Measurements from ENCODE around the gene PTDSS2. TPM values are rescaled to one million over a fixed set of nuclear protein-coding genes. Genes with fewer than 3 reads are reported as not detected.

The PTDSS2 gene
- total RNA-seq, 1 experiment from 2014 or later = 37.6 TPM

DNA sequence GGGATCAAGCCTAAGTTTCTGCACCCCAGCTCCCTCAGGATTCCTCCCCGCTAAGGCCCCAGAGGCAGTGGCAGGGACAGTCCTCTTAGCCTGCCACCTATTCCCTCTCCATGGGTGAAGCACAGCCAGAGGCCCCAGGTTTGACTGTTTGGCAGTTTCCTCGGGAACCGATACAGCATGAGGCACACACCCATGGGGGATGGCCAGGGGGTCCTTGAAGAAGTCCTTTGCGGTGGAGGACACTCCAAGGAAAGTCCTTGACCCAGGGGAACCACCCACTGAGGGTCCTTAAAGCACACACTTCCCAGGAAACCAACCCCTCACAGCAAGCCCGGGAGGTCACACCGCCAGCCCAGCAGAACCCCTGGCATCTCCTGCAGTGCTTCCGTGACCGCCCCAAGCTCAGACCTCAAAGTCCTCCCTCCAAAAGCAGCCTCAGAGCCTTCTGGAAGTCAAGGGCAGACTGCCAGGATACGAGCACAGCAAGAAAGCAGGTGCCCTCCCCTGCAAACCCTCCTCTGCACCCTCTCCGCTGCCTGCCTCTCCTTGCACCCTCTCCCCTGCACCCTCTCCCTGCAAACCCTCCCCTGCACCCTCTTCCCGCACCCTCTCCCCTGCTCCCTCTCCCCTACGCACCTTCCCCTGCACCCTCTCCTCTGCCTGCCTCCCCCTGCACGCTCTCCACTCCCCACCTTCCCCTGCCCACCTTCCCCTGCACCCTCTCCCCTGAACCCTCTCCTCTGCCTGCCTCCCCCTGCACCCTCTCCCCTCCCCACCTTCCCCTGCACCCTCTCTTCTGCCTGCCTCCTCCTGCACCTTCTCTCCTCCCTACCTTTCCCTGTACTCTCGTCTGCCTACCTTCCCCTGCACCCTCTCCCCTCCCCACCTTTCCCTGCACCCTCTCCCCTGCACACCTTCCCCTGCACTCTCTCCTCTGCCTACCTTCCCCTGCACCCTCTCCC, 36.7 kb upstream of the PTDSS2 start:
- DNase-seq (ENCODE audit: low spot score) = peak; percentile 23
- H3K4me1 ChIP-seq (ENCODE audit: insufficient read depth, low read length, poor library complexity, severe bottlenecking) = no peaks in the 10 kb centered on the region
- no peaks in the 10 kb centered on the region for H3K9me3 ChIP-seq (ENCODE audit: low read depth, low read length, poor library complexity, severe bottlenecking)
- H3K27ac ChIP-seq (ENCODE audit: low read depth, low read length, poor library complexity, severe bottlenecking) = no peak overlapping the region
- TF ChIP-seq EZH2 (IDR thresholded peaks at IDR 0.05; ENCODE audit: borderline replicate concordance, low read depth, low read length, poor library complexity, severe bottlenecking) = no peak
- TF ChIP-seq, protein P1, sequence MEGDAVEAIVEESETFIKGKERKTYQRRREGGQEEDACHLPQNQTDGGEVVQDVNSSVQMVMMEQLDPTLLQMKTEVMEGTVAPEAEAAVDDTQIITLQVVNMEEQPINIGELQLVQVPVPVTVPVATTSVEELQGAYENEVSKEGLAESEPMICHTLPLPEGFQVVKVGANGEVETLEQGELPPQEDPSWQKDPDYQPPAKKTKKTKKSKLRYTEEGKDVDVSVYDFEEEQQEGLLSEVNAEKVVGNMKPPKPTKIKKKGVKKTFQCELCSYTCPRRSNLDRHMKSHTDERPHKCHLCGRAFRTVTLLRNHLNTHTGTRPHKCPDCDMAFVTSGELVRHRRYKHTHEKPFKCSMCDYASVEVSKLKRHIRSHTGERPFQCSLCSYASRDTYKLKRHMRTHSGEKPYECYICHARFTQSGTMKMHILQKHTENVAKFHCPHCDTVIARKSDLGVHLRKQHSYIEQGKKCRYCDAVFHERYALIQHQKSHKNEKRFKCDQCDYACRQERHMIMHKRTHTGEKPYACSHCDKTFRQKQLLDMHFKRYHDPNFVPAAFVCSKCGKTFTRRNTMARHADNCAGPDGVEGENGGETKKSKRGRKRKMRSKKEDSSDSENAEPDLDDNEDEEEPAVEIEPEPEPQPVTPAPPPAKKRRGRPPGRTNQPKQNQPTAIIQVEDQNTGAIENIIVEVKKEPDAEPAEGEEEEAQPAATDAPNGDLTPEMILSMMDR (conservative IDR thresholded peaks at IDR 0.05; ENCODE audit: low read depth, low read length) = no peak
- peaks cover 33% of the 10 kb centered on the region for H3K27me3 ChIP-seq (replicated peaks; ENCODE audit: insufficient read depth, low read depth, low read length, poor library complexity)
- no peaks in the 10 kb centered on the region for H3K36me3 ChIP-seq (ENCODE audit: insufficient read depth, low read length, poor library complexity, severe bottlenecking)
- CTCF ChIA-PET = no interaction called here
- POLR2A ChIA-PET (ENCODE audit: low non-redundant PET) = no interaction called here
- H3K4me3 ChIP-seq (ENCODE audit: low read depth, low read length, poor library complexity, severe bottlenecking) = no peak overlapping the region
- no TSS peak for BruUV-seq (replicated peaks)
- intact Hi-C loops (cut with micrococcal nuclease; ENCODE audit: unreplicated experiment) = no loop called here

DNA sequence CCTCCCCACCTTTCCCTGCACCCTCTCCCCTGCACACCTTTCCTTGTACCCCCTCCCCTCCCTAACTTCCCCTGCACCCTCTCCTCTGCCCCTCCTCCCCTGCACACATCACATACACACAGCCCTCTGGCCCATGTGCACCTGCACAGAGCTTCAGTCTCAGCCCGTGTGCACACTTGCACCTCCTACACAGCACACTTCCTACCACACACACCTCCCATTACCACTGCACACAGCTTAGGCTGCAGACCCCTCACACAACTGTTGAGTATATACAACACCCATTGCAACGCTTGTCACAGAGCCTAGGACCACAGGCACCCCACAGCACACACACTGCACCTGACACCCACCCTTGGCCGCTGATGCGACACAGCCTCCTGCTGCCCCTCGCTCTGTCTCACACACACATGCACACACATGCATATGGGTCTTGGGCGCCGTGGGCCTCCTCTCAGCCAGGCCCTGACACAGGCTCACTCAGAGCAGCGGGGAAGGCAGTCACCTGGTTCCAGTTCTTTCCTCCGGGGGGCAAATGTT, 35.7 kb upstream of the PTDSS2 start:
- H3K9me3 ChIP-seq (ENCODE audit: low read depth, low read length, poor library complexity, severe bottlenecking) = no peaks in the 10 kb centered on the region
- TF ChIP-seq, protein P1 (conservative IDR thresholded peaks at IDR 0.05; ENCODE audit: low read depth, low read length) = no peak
- no peak for TF ChIP-seq EZH2 (IDR thresholded peaks at IDR 0.05; ENCODE audit: borderline replicate concordance, low read depth, low read length, poor library complexity, severe bottlenecking)
- no peaks in the 10 kb centered on the region for H3K36me3 ChIP-seq (ENCODE audit: insufficient read depth, low read length, poor library complexity, severe bottlenecking)
- H3K27ac ChIP-seq (ENCODE audit: low read depth, low read length, poor library complexity, severe bottlenecking) = no peak overlapping the region
- DNase-seq (ENCODE audit: low spot score) = no peak
- POLR2A ChIA-PET (ENCODE audit: low non-redundant PET) = interaction anchor here (0.6 kb wide), 1 partner anchor 10 kb away, joined by 3 read pairs; no protein-coding TSS in a partner anchor
- intact Hi-C loops (cut with micrococcal nuclease; ENCODE audit: unreplicated experiment) = no loop called here
- CTCF ChIA-PET = interaction anchor here (0.6 kb wide), 1 partner anchor 34 kb away, joined by 7 read pairs; no protein-coding TSS in a partner anchor
- no peak overlapping the region for H3K4me3 ChIP-seq (ENCODE audit: low read depth, low read length, poor library complexity, severe bottlenecking)
- H3K4me1 ChIP-seq (ENCODE audit: insufficient read depth, low read length, poor library complexity, severe bottlenecking) = no peaks in the 10 kb centered on the region
- H3K27me3 ChIP-seq (replicated peaks; ENCODE audit: insufficient read depth, low read depth, low read length, poor library complexity) = peaks cover 37% of the 10 kb centered on the region
- no TSS peak for BruUV-seq (replicated peaks)

- H3K9me3 ChIP-seq (ENCODE audit: low read depth, low read length, poor library complexity, severe bottlenecking) = no peaks in the 10 kb centered on the region
- H3K27ac ChIP-seq (ENCODE audit: low read depth, low read length, poor library complexity, severe bottlenecking) = no peak overlapping the region
- no peak for TF ChIP-seq EZH2 (IDR thresholded peaks at IDR 0.05; ENCODE audit: borderline replicate concordance, low read depth, low read length, poor library complexity, severe bottlenecking)
- TF ChIP-seq, protein P1 (conservative IDR thresholded peaks at IDR 0.05; ENCODE audit: low read depth, low read length) = no peak
- BruUV-seq (replicated peaks) = no TSS peak
- ChIA-PET CTCF (no interaction called here), POLR2A (ENCODE audit: low non-redundant PET) (no interaction called here)
- no peak for DNase-seq (ENCODE audit: low spot score)
- H3K4me1 ChIP-seq (ENCODE audit: insufficient read depth, low read length, poor library complexity, severe bottlenecking) = no peaks in the 10 kb centered on the region
- intact Hi-C loops (cut with micrococcal nuclease; ENCODE audit: unreplicated experiment) = no loop called here
- H3K4me3 ChIP-seq (ENCODE audit: low read depth, low read length, poor library complexity, severe bottlenecking) = no peak overlapping the region
- H3K36me3 ChIP-seq (ENCODE audit: insufficient read depth, low read length, poor library complexity, severe bottlenecking) = no peaks in the 10 kb centered on the region
- H3K27me3 ChIP-seq (replicated peaks; ENCODE audit: insufficient read depth, low read depth, low read length, poor library complexity) = peaks cover 37% of the 10 kb centered on the region
Measured at GRCh38 chr11:415640-416041, 34.4 kb upstream of the PTDSS2 start.

Measured in A673 (cell line).